ENCODE results near the gene NFIA.
"Not testable (repeated sequence)": the region's sequence is repeated elsewhere in the genome, so short reads cannot be mapped to it uniquely, and the experiment has no call there.

Gene NFIA

DNA sequence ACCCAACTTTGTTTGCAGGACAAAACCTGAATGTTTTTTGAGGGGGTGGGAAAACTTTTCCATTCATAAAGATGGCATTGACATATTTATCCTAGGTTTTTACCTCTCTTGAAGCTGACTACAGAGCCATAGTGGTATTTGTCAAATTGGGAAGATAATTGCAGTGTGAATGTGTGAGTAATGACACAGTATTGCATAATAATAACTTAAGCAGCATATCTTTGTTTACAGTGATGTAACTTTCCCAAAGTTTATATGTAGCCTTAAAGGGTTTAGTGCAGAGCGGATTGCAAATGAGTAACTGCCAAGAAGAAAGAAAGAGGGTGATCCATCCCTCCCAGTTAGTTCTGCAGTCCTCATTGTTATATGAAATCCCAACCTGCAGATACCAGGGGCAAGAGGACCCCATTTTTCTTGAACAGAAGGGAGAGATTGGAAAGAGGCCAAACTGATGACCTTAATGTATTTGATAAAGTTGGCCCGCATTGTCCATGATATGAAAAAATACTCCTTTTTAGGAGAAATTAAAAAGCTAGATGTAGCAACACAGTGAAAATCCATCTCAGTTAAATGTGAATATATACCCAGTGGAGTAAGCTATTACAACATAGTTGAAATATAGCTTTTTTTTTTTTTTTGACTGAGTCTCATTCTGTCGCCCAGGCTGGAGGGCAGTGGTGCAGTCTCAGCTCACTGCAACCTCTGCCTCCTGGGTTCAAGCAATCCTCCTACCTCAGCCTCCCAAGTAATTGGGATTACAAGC lies 23.7 kb upstream of the NFIA start:
- DNase-seq (ENCODE audit: low spot score) = no peak

DNA sequence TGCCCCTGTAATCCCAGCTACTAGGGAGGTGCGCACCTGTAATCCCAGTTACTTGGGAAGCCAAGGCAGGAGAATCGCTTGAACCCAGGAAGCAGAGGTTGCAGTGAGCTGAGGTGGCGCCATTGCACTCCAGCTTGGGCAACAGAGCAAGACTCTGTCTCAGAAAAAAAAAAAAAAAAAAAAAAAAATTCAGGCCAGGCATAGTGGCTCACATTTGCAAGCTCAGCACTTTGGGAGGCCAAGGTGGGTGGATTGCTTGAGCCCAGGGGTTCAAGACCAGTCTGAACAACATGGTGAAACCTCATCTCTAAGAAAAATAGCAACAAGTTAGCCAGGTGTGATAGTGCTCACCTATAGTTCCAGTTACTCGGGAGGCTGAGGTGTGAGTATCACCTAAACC lies 20.8 kb upstream of the NFIA start:
- DNase-seq (ENCODE audit: low spot score) = not testable (repeated sequence)

DNA sequence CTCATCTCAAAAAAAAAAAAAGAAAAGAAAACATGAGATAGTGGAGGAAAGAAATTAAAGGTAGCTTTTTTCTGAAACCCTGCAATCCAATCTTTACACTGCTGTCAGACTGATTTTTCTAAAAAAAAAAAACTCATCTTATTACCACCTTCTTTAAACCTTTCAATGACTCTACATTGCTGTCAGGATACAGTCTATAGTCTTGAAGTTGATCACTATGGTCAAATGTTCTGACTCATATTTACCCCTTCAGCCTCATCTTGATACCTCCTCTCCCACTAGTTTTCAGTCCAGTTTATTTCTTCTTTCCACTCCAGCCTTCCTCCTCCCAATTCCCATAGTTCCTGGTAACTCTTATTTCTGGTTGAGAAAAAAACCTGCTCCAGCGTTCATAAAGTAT lies 17.7 kb upstream of the NFIA start:
- DNase-seq (ENCODE audit: low spot score) = no peak

DNA sequence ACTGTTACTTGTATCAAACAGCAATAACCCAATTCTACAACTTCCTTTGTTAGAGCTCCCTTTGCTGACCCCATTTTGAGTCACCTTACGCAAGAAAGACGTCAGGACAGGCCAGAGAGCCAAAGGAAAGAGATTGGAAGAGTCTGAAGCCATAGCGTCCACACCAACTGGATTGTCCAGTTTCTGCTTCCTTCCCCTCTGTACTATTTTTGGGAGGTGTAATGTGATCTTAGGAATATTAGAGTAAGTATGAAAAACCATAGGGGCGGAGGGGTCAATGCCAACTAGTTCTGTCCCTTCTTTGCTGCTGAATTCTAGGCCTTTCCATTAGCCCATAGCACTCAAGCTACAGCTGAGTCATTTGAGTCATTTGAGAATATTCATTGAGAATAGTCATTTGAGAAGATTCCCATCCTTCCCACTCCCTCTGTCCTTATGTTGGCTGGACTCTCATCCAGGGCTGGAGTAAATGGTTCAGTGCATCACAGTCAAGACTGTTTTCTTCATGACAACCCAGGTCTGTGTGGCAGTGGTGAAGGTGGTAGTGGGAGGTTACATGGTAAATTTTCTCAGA lies 14.8 kb upstream of the NFIA start:
- no peak for DNase-seq (ENCODE audit: low spot score)

DNA sequence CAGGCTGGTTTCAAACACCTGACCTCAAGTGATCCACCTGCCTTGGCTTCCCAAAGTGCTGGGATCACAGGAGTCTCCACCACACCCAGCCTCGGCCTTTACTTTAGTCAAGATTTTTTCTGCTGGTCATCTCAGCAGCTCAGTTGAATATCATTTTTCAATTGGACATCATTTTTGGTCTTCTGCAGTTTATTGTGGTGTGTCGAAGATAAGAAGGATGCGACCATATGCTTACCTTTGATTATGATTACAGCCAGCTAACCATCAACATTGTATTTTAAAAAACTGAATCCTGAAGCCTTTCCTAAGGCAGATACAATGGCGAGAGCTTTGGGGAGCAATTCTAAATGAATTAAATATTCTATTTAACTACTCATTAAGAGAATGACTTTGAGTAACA lies 12.3 kb upstream of the NFIA start:
- no peak for DNase-seq (ENCODE audit: low spot score)

DNA sequence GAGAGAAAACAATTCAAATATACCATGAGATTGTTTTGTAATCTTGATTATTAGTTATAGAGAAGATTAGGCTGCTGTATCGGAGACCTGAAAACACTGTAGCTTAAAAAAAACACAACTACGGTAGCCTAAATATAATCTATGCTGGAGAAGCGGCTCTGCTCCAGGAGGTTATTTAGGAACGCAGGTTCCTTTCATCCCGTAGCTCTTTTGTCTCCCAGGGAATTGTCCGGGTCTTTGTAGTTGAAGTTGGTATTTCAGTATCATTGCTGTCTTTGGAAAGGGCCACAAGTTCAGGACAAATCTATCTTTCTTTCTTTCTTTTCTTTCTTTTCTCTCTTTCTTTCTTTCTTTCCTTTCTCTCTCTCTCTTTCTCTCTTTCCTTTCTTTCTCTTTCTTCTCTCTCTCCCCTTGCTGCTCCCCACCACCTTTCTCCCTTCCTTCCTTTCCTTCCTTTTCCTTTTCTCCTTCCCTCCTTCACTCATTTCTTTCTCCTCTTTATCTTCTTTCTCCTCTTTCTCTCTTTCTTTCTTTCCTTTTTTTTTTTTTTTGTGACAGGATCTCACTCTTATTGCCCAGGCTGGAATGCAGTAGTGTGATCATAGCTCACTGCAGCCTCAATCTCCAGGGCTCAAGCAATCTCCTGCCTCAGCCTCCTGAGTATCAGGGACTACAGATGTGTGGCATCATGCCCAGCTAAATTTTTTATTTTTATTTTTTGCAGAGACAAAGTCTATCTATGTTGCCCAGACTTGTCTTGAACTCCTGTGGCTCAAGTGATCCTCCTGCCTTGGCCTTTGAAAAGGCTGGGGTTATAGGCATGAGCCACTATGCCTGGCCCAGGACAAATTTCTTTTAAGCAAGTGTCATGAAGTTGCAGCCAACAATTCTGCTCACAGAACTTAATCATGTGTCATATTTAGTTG lies 10.9 kb upstream of the NFIA start:
- DNase-seq (ENCODE audit: low spot score) = no peak

DNA sequence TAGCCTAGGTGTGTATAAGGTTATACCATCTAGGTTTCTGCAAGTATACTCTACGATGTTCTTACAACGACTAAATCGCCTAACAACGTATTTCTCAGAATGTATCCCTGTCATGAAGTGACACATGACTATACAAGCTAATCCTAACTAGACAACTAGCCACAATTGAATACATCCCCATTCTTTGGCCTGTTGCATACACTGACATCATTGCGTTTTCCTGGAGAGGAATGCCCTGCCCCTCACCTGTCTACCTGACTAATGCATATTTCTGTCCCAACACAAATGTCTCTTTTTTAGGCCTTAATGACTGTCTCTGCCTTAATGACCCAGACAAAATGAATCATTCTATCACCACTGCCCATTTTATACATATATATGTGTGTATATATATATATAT lies 8.5 kb upstream of the NFIA start:
- DNase-seq (ENCODE audit: low spot score) = no peak

DNA sequence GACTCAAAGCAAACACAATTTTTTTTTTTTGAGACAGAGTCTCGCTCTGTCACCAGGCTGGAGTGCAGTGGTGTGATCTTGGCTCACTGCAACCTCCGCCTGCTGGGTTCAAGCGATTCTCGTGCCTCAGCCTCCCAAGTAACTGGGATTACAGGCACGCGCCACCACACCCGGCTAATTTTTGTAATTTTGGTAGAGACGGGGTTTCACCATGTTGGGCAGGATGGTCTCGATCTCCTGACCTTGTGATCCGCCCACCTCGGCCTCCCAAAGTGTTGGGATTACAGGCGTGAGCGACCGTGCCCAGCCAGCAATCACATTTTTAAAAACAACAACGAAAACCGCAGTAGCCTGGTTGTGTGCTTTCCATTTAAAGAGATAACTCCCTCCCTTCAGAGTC lies 6.5 kb upstream of the NFIA start:
- DNase-seq (ENCODE audit: low spot score) = not testable (repeated sequence)

DNA sequence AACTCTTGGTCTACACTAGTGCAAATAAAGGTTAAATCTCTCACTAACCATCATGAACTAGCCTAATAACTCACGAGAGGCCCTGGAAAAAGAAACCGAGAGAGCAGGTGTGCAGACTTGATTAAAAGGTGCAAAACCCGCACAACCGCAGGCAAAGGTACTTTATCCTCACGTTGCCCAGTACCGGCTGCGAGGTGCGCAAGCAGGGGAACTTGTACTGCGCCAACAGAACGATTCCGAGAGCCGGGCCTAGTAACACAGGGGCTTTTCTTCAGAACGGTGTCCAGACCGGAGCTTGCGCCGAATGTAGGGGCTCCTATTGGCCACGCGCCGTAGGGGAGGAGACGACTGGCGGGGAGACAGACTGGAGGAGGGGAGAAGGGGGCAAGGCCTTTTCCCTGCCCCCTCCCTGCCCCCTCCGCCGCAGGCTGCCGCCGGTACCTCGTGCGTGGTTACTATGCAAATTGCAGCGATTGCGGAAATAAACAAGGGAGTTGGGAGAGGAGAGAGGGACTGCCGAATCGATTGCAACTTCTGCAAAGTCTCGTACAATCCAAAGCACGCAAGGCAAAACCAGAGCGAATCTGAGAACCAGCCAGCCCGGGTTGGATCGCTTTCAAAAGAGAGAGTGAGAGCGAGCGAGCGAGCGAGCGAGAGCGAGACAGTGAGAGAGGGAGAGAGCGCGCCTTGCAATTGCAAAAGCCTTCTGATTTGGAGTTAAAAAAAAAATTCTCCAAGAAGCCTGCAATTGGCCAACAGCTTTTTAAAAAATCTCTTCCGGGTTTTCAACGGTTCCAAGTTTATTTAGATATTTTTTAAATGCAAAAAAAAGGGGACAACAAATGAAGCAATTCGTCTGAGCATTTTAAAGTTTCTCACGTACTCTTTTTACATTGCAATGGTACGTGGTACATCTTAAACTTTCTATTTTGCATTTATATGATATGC lies 5.4 kb upstream of the NFIA start:
- DNase-seq (ENCODE audit: low spot score) = peak; percentile 56

DNA sequence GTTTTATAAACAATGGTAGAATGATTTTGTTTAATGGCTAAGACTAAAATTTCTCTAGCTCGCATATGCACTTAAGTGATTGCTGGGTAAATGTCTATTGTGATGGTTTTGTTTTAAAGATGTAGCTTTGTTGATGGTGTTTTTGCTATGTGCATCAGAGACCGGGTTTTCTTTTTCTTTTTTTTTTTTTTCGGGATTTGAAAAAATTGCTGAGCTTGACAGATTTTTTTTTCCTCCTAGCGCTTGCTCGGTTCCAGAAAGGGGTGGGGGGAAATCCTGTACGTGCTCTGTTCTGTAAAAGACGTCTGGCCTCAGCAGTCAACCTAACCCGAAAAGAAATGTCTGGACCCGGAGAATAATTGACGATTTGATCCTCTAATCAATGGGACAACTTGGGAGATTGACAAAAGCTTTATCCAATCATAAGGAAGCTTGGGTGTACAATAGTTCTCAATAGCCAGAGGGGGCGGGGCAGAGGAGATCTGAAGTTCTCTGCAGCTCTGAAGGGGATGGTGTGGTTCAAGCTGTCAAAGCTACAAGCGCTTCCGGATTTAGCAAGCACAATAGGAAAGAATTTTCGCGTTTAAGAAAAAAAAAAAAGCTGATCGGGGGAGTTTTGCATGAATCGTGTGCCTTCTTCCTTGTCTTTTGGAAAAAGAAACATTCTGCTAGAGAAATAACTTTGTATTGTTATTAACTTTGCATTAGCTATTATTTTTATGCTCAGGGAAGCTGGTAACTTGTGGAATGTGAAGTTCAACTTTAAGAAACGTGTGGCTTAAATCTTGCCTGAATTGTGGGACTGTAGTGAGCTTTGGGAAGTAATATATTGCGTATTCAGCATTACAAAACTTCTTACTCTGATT lies 4.5 kb upstream of the NFIA start:
- peak; percentile 76 for DNase-seq (ENCODE audit: low spot score)

DNA sequence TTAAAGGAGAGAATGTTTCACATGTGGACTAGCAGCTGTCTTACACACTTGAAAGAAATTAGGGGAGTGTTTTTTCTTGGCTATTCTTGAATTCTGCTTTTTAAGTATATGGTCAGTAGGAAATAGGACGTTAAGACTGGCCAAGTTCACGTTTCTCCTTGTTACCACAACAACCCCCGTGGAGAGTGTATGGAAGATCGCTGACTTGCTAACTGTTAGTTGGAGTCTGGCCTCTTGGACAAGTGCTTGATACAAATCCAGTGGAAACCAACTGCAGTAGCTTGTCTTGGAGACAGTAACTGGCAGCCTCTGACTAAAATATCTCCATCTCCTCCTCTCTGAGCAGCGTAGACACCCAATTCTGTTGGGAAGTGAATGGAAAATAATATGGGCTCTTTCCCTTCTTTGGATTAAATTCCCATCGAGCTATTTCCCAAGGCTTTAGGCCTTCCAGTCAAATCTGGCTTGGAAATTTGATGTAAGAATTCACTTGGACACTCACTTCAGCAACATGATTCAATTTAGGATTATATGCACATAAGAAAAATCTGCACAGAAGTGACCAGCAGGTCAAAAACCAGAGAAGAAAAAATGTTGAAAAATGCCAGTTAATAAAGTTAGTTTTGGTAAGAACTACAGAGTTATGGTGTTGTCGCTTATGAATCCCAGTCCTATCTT lies 3.6 kb upstream of the NFIA start:
- DNase-seq (ENCODE audit: low spot score) = no peak

DNA sequence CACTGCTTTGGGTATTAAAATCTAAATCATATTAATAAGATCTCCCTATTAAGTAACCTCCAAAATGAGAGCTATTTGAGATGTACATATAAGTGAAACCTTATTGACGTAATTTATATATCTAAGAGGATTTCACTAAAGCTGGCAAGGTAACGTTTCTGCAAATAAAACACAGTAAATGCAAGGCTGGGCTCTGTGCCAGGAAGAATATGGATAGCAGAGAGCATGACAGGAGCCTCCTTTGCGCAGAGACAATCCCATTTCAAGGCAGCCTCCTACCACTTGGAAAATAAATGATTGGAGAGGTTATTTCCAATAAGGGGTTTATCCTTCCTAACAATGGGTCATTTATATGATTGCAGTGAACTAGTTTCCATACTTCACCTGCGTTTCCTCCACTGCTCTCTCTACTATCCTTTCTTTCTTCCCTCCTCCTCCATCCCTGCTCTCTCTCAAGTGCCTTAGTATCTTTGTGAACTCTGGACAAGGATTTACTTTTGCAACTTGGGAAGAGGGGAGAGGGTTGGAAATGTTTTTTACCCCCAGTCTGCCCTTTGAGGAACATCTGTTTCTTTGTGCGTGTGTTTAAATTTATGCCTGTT lies 3.0 kb upstream of the NFIA start:
- DNase-seq (ENCODE audit: low spot score) = no peak

DNA sequence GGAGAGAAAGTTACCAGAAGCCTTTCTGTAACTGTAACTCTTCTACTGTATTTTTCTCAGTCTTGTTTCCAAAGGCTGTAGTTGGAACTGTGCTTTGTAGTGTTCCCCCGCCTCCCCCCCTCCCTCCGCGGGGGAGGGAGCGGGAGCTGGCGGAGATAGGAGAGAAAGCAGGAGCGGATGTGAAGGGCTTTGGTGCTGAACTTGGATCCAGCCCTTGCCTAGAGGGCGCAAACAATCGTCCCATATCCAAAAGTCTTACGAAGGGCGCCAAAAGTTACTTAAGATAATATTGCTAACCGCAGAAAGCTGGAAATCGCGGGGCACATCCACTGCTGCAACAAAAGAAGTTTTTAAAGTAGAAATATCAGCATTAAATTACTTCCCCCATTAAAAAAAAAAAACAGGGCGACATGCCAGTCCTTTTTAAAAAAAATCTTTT lies 2.4 kb upstream of the NFIA start:
- DNase-seq (ENCODE audit: low spot score) = no peak

DNA sequence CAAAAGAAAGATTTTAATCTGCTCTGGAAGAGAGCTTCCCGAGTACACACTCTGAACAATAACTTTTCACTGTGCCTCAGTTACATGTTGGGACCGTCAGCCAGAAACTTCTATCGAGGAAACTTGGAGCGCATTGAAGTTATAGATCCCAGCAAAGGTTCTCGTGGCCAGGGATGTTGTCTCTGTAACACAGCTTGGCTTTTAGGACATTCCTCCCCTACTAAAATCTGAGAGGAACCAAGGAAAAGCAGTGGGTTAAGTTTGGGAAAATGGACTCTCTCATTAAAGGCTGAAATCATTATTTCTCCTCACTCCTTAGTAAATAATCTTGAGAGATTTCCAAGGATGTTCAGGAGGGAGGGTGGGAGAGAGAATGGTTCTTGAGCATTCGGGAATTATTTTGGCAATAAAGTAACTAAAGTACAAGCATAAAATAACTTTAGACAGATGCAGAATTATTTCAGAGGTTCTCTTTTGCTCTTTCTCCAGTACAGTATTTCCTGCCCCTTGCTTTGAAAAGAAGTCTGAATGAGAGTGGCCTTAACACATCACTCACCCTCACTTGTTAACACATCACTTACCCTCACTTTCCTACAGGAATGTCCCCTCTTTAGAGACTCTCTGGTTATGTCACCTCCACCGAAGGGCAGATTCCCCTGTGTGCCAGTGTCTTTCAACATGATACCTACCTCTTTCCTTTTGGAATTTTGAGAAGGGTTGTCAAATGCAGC lies 1.8 kb upstream of the NFIA start:
- no peak for DNase-seq (ENCODE audit: low spot score)

DNA sequence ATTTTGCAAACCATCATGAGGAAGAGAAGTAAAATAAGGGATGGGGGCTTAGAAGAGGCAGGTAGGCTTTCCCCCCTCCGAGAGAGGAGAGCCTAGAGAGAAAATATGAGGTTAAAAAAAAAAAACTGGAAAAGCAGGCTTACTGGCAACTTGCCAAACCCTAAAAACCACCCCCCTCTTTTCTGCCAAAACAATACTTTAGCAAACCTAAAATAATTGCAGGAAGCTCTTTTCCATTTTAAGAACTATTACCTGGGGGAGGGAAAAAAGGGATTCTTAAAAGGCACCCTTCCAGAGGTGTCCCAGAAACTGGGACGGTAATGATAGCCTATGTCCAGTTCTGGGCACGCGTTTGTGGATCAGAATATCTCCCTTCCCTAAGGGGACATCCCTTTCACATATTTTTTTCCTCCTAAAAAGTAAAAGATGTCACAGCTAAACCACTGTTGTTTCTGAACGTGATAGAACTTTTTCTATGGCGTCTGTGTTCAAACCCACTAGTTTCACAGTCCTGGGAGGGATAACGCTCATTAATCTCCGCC lies 1.1 kb upstream of the NFIA start:
- DNase-seq (ENCODE audit: low spot score) = no peak

DNA sequence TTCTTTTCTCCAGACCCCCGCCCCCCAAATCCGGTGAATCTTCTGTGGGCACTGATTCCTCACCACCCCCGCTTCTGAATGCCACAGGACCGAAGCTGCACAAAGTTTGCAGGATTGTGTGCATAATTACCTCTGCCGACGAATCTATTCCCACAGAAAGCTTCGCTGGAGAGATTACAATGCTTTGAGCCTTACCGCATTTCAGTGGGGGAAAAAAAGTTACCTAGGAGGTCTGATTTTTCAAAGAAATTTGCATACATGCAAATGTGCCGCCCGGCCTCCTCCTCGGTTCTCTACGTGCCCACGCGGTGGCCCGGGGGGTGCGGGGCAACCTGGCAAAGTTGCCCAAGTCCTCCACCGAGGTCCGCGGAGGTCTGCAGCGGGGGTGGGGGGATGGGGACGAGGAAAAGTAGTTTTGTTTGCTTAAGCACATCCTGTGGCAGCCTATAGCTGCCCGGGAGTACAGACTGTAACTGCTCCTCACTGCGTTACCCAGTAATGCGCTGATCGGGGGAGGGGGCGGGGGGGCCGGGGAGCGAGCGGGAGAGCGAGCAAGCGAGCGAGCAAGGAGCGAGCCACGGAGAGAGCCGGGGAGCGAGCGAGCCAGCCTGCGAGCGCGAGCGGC lies 563 bp upstream of the NFIA start:
- peak; percentile 75 for DNase-seq (ENCODE audit: low spot score)

DNA sequence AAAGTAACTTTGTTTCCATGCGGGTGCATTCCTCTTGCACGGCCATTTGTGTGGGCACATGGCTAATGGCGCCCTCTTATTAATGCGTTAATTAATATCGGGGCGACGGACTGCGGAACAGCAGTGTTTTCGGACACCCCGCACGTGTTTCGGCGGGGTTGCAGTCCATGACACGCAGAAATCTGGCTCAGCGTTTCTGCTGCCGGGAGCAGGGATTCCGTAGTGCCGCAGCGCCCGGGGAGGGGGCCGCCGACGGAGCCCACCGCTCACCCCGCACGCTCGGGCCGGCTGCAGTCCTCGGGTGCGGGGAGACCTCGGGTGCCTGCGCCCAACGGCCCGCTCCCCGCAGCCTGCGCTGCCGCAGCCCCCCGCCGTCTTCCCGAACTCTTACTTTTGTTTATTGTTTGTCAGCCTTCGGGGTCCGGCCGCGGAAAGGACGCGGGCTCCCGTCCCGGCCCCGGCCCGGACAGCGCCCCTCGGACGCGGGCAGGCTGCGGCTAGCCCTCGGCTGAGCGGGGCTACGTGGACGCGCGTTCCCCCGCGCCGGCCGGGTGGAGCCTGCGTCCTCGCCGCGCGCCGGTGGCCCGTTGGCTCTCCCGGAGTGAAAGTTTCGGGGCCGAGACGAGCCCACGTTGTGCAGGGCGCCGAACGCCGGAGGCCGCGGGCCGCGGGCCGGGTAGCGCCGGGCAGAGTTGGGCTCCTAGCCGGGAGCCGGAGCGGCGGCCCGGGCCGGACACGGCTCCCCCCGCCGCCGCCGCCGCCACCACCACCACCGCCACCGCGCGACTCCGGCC lies 849 bp downstream of the NFIA start:
- DNase-seq (ENCODE audit: low spot score) = peak; percentile 42

Data from HuH-7.5 (cell line).